Fibroblast of mammary gland (primary cell): ENCODE results near the gene ELF2.
A peak's percentile ranks its signal among the peaks of the same experiment; 100 is the strongest.

Experiments used
- DNase-seq: peaks from one replicate; pipeline ENCODE4 v3.0.0-alpha.2; 2010; ENCODE audit warnings: low read depth
- H3K4me3 ChIP-seq: 2 replicates; pipeline ENCODE4 v1.5.1; 2011; ENCODE audit warnings: low read depth, mild to moderate bottlenecking, low read length, moderate library complexity; ENCODE audit not compliant: control insufficient read depth
- CTCF ChIP-seq: conservative IDR thresholded peaks from 2 replicates; pipeline ENCODE4 v1.5.1; 2011; ENCODE audit warnings: low read depth, low read length, inconsistent platforms; ENCODE audit not compliant: control insufficient read depth, insufficient read depth

Gene ELF2

GRCh38 chr4:139018501-139018900 is 158.5 kb downstream of the ELF2 start:
- TF ChIP-seq CTCF = no peak
- DNase-seq = peak; percentile 62
- H3K4me3 ChIP-seq = no peak overlapping the region

- TF ChIP-seq CTCF = no peak
- H3K4me3 ChIP-seq = peak overlapping the region; percentile 5
- DNase-seq = peak; percentile 22
These were observed 159.2 kb downstream of the ELF2 start for GRCh38 chr4:139017861-139018260.

GRCh38 chr4:139015948-139016471 is 161.0 kb downstream of the ELF2 start:
- peak; percentile 32 for DNase-seq
- TF ChIP-seq CTCF = no peak
- H3K4me3 ChIP-seq = peak overlapping the region; percentile 89

GRCh38 chr4:139015269-139015947 is 161.6 kb downstream of the ELF2 start, which contains the start of gene NOCT:
Gene NOCT, plus strand, starts transcription at chr4:139015781. Its CDS starts 201 bp downstream, at chr4:139015982.
- H3K4me3 ChIP-seq = peak within 1 kb of the TSS; percentile 89
- peak; percentile 89 for DNase-seq
- TF ChIP-seq CTCF = no peak

GRCh38 chr4:139014371-139015268 is 162.4 kb downstream of the ELF2 start:
- peak; percentile 93 for DNase-seq
- H3K4me3 ChIP-seq = peak overlapping the region; percentile 89
- no peak for TF ChIP-seq CTCF

GRCh38 chr4:139011225-139011950 is 165.6 kb downstream of the ELF2 start:
- no peak overlapping the region for H3K4me3 ChIP-seq
- DNase-seq = no peak
- no peak for TF ChIP-seq CTCF
